Karpas-422 (cell line): ENCODE results near the gene ATP6V0A1. TPM values are rescaled to one million over a fixed set of nuclear protein-coding genes. Genes with fewer than 3 reads are reported as not detected.
A peak's percentile ranks its signal among the peaks of the same experiment; 100 is the strongest.

Source experiments
- DNase-seq: peaks from one replicate; pipeline ENCODE4 v3.0.0-alpha.2; 2015
- H2AFZ ChIP-seq: fragments of 200-600 bp; sonication (generic); 2 replicates; pipeline ENCODE4 v1.6.1; 2014; ENCODE audit warnings: antibody characterized with exemption, low read length, mixed read lengths
- H3K27ac ChIP-seq: fragments of 200-600 bp; sonication (generic); 2 replicates; pipeline ENCODE4 v1.5.1; 2014; ENCODE audit warnings: mild to moderate bottlenecking, low read length, moderate library complexity
- H3K27me3 ChIP-seq: fragments of 200-600 bp; sonication (generic); 2 replicates; pipeline ENCODE4 v1.6.1; 2014; ENCODE audit warnings: low read length, mixed read lengths
- H3K36me3 ChIP-seq: fragments of 200-600 bp; sonication (generic); 2 replicates; pipeline ENCODE4 v1.6.1; 2014; ENCODE audit warnings: low read length, mixed read lengths; ENCODE audit not compliant: insufficient read depth
- H3K4me1 ChIP-seq: fragments of 200-600 bp; sonication (generic); 2 replicates; pipeline ENCODE4 v1.6.1; 2014; ENCODE audit warnings: mild to moderate bottlenecking, low read length, mixed read lengths
- H3K4me2 ChIP-seq: fragments of 200-600 bp; sonication (generic); 2 replicates; pipeline ENCODE4 v1.6.1; 2014; ENCODE audit warnings: low read length, low read depth, mild to moderate bottlenecking; ENCODE audit not compliant: poor library complexity, severe bottlenecking
- H3K4me3 ChIP-seq: fragments of 200-600 bp; sonication (generic); 2 replicates; pipeline ENCODE4 v1.5.1; 2014; ENCODE audit warnings: mild to moderate bottlenecking, antibody characterized with exemption, low read length, mixed read lengths
- H3K79me2 ChIP-seq: fragments of 200-600 bp; sonication (generic); 2 replicates; pipeline ENCODE4 v1.6.1; 2014; ENCODE audit warnings: mild to moderate bottlenecking, low read length, mixed read lengths
- H3K9ac ChIP-seq: fragments of 200-600 bp; sonication (generic); 2 replicates; pipeline ENCODE4 v1.6.0; 2014; ENCODE audit warnings: low read length
- H3K9me2 ChIP-seq: fragments of 200-600 bp; sonication (generic), shearing (Covaris generic); replicated peaks from 2 replicates; pipeline ENCODE4 v1.6.0; 2014; ENCODE audit warnings: mild to moderate bottlenecking, low read length, moderate library complexity; ENCODE audit not compliant: insufficient read depth
- H3K9me3 ChIP-seq: fragments of 300-700, 200-600 bp; sonication (generic); 2 replicates; pipeline ENCODE4 v1.6.1; 2014; ENCODE audit warnings: low read length, mixed read lengths
- H4K20me1 ChIP-seq: fragments of 200-600 bp; sonication (generic); 2 replicates; pipeline ENCODE4 v1.6.1; 2014; ENCODE audit warnings: mild to moderate bottlenecking, antibody characterized with exemption, low read length, low read depth; ENCODE audit not compliant: insufficient read depth
- total RNA-seq: library from RNA; depleted of rRNA; stranded (reverse); fragments of >200 nt; shearing (Covaris generic); gene quantifications from 2 replicates; pipeline ENCODE4 v1.2.3, GENCODE V29; 2014; ENCODE audit warnings: low replicate concordance; rRNA removed

Gene ATP6V0A1
- total RNA-seq: 53.1 and 59.9 TPM in 2 replicates

DNA sequence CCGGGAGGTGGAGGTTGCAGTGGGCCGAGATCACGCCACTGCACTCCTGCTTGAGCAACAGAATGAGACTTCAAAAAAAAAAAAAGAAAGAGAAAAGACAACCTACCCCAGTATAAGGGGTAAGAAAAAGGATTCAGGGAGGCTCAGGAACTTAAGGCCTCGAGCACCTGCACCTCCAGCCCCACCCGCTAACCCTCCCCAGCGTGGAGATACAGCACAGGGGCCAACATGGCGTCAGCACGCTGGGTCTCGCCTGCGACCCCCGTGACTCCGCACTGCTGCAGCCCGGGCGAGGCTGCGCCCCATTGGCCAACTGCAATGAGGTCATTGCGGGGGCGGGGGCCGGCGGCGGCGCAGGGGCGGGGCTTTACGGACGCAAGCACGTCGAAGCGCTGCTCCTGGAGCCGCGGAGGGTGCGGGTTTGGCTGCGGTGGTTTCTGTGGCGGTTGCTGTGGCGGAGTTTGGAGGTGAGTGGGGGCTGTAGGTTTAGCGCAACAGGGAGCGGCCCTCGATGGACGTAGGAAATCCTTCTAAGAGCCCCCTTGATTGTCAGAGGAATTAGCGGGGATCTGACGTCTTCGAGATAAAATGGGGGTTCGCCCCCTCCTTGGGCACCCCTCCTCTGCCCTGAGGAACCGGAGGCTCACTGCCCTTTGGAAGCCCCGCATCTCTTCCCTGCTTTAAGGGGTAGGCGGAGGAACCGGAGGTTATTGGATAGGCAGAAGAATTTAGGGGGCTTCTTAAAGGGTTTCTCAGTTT lies at the start of gene ATP6V0A1:
ATP6V0A1 (plus strand) TSS at position 382 of the 759 bp plus-strand sequence. CDS start 2,017 bp downstream, outside the sequence.
- peak within 1 kb of the TSS; percentile 88 for H3K4me2 ChIP-seq
- peak; percentile 96 for DNase-seq
- no peaks in the 10 kb centered on the region for H3K9me2 ChIP-seq
- H3K27me3 ChIP-seq: no peaks in the 10 kb centered on the region
- peak within 1 kb of the TSS; percentile 89 for H3K9ac ChIP-seq
- peaks cover 9% of the 10 kb centered on the region; the same call in 1 of the 2 replicates for H3K36me3 ChIP-seq
- H3K4me3 ChIP-seq: peak within 1 kb of the TSS; percentile 80
- no peaks in the 10 kb centered on the region for H3K9me3 ChIP-seq
- peaks cover 36% of the 10 kb centered on the region for H3K79me2 ChIP-seq
- H2AFZ ChIP-seq: peak within 1 kb of the TSS; percentile 32; the same call in 1 of the 2 replicates
- H3K27ac ChIP-seq: peak within 1 kb of the TSS; percentile 73
- 0 out of 2 replicates have a peak, but pooled peaks cover 3% of the 10 kb centered on the region for H4K20me1 ChIP-seq
- peaks cover 47% of the 10 kb centered on the region for H3K4me1 ChIP-seq

DNA sequence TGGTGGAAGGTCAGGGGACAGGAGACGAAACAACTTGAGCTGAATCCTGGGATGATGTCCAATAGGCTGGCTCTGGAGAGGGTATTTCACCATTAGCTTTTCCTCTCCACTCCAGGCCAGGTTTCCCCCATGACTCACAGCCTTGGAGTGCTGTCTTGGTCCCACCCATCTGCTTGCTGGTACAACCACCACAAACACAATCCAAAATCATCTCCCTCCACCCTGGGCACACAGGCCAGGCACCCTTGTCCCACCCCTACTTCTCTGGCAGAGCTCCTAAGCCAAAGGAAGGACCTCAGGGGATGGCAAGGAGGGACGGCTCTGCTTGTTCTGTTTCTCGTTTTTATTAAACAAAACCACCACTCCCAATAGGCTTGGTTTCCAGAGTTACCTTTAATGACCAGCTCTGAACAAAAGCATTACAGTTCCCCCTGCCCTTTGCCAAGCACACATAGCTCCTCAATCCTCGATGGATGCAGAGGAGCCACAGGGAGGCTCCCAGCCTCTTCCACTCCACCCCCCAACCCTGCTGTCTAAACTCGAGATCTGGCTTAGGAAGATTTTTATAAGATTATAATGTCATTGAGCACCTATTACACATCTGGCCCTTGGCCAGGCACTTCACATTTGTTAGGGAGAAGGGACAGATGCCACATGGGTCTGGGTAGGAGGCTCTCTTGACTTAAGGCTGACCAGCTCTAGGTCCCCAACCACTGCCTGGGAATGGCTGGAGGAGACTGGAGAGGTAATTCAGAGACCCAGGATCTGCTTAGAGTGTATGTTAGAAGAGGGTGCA lies 49.0 kb upstream of the ATP6V0A1 start:
- H3K27me3 ChIP-seq: no peaks in the 10 kb centered on the region
- H3K9me2 ChIP-seq: no peaks in the 10 kb centered on the region
- H3K9me3 ChIP-seq: no peaks in the 10 kb centered on the region
- no peaks in the 10 kb centered on the region for H4K20me1 ChIP-seq
- H3K4me1 ChIP-seq: no peaks in the 10 kb centered on the region; the same call in 1 of the 2 replicates
- no peak overlapping the region for H2AFZ ChIP-seq
- H3K36me3 ChIP-seq: no peaks in the 10 kb centered on the region
- no peaks in the 10 kb centered on the region for H3K79me2 ChIP-seq
- H3K27ac ChIP-seq: no peak overlapping the region
- no peak for DNase-seq
- H3K4me2 ChIP-seq: no peak overlapping the region
- no peak overlapping the region for H3K9ac ChIP-seq
- H3K4me3 ChIP-seq: no peak overlapping the region

DNA sequence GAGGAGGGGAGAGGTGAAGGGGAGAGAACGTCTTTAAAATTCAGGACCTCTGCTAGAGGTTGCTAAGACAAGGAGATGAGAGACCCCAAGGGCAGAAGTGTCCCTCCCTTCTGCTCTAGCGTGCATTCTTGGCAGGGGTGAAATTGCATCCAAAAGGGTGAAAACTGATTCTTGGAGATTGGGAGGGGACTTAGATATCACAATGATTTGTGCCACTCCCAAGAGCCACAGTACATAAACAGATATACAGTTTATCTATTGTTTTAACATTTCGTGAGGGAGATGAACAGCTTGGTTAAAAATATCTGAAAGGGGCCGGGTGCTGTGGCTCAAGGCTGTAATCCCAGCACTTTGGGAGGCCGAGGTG lies 48.4 kb upstream of the ATP6V0A1 start:
- Histone ChIP-seq H3K4me2 (no peak overlapping the region), H4K20me1 (no peaks in the 10 kb centered on the region), H2AFZ (no peak overlapping the region), H3K9ac (no peak overlapping the region), H3K79me2 (no peaks in the 10 kb centered on the region), H3K4me3 (no peak overlapping the region), H3K36me3 (no peaks in the 10 kb centered on the region), H3K9me3 (no peaks in the 10 kb centered on the region), H3K27me3 (no peaks in the 10 kb centered on the region), H3K9me2 (no peaks in the 10 kb centered on the region), H3K4me1 (peaks cover 4% of the 10 kb centered on the region), H3K27ac (no peak overlapping the region)
- no peak for DNase-seq

DNA sequence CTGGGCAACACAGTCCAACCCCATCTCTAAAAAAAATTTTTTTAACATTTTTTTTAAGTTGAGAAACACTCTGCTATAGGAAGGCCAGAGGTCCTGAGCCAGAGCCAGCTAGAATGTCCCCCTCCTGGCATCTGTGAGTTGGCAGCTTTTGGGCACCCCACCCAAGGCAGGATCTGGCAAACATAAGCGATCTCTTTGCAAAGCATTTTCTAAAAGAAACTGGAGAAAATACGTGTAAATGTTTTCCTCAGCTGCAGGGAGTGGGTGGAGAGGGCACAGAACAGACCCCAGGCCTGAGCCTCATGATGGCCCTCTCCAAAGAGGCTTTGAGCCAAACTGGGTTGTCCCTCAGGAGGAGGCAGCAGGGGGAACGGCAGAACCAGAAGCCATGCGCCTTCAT lies 47.3 kb upstream of the ATP6V0A1 start:
- no peaks in the 10 kb centered on the region for H3K9me3 ChIP-seq
- H3K4me1 ChIP-seq: peaks cover 4% of the 10 kb centered on the region
- no peak overlapping the region for H2AFZ ChIP-seq
- H3K27ac ChIP-seq: no peak overlapping the region
- no peaks in the 10 kb centered on the region for H3K79me2 ChIP-seq
- H3K9me2 ChIP-seq: no peaks in the 10 kb centered on the region
- no peaks in the 10 kb centered on the region for H4K20me1 ChIP-seq
- H3K9ac ChIP-seq: no peak overlapping the region
- DNase-seq: no peak
- no peaks in the 10 kb centered on the region for H3K27me3 ChIP-seq
- H3K4me3 ChIP-seq: no peak overlapping the region
- no peaks in the 10 kb centered on the region for H3K36me3 ChIP-seq
- no peak overlapping the region for H3K4me2 ChIP-seq

DNA sequence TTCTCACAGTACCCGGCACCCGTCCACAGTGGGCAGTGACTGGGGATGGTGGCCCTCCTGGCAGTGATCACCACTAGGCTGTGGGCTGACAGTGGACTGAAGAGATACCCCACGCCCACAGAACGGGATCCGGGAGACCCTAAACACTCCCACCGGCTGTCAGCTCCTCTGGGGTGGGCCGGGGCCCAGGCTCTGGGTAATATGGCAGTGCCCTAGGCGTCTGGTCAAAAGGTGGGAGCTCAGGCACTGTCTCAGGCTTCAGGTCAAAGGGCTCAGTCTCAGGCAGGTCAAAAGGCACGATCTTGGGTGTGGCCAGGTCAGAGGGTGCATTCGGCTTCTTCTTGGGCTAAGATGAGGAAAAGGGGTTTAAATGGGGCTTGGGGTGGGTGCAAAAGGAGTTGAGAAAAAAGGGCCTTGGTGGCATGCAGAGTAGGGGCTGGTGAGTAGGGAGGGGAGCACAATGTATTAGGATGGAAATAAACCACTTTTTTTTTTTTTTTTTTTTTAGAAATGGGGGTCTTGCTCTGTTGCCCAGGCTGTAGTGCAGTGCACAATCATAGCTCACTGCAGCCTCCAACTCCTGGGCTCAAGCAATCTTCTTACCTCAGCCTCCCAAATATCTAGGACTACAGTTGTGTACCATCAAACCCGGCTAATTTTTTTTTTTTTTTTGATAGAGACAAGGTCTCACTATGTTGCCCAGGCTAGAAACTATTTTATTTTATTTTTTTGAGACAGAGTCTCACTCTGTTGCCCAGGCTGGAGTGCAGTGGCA lies 46.6 kb upstream of the ATP6V0A1 start:
- H3K9me2 ChIP-seq: no peaks in the 10 kb centered on the region
- peaks cover 4% of the 10 kb centered on the region for H3K4me1 ChIP-seq
- no peaks in the 10 kb centered on the region for H3K27me3 ChIP-seq
- H3K4me2 ChIP-seq: no peak overlapping the region
- H4K20me1 ChIP-seq: no peaks in the 10 kb centered on the region
- no peak for DNase-seq
- H3K9ac ChIP-seq: no peak overlapping the region
- H2AFZ ChIP-seq: no peak overlapping the region
- H3K79me2 ChIP-seq: no peaks in the 10 kb centered on the region
- H3K27ac ChIP-seq: no peak overlapping the region
- H3K36me3 ChIP-seq: no peaks in the 10 kb centered on the region
- no peaks in the 10 kb centered on the region for H3K9me3 ChIP-seq
- no peak overlapping the region for H3K4me3 ChIP-seq

DNA sequence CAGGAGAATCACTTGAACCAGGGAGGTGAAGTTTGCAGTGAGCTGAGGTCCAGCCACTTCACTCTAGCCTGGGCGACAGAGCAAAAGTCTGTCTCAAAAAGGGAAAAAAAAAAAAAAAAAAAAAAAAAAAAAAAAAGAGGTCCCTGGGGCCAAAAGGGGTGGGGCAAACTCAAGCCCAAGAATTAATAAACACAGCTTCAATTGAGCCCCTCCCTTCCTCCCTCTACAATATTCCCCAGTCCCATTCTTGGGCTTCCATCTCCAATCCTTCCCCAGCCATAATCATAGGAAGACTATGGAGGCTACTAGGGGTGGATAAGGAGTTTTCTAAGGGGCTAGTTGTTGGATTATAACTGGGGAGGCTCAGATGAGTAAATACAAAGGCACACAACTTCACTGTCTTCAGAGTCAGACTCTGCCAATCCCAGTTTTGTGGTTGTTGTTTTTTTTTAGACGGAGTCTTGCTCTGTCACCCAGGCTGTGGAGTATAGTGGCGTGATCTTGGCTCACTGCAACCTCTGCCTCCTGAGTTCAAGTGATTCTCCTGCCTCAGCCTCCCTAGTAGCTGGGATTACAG lies 45.1 kb upstream of the ATP6V0A1 start:
- Histone ChIP-seq H3K9ac (no peak overlapping the region), H3K4me2 (no peak overlapping the region), H3K9me2 (no peaks in the 10 kb centered on the region), H3K4me1 (peaks cover 4% of the 10 kb centered on the region), H3K79me2 (no peaks in the 10 kb centered on the region), H4K20me1 (no peaks in the 10 kb centered on the region), H3K27me3 (no peaks in the 10 kb centered on the region), H2AFZ (no peak overlapping the region), H3K36me3 (no peaks in the 10 kb centered on the region), H3K4me3 (no peak overlapping the region), H3K27ac (no peak overlapping the region), H3K9me3 (no peaks in the 10 kb centered on the region)
- no peak for DNase-seq

DNA sequence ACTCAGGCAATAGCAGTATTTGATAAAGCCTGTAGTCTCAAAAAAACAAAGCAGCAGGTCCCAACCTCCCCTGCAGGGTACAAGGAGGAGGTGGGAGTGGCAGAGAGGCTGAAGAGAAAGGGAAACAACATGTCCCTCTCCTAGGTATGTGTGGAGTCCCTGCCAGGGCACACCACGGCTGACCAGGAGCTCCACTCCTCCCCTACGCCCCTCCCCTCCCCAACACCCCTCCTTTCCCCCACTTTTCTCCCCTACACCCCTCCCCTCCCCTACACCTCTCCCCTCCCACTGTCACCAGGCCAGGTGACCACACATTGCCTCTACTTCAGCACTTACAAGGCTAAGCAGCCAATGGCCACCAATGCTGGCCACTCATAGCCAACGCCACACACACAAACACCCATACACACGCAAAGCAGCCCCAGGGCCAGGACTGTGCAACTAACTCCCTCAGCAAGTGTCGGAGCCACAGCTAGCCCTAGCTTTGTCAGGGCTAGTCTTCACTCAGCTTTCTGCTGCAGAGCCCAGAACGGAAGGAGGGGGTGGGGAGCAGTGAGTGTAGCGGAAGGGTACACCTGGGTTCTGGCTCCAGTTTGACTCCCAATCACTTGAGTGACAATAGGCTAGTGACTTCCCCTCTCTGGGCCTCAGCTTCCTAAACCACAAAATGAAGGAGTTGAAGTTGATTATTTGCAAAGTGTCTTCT lies 43.8 kb upstream of the ATP6V0A1 start:
- DNase-seq: peak; percentile 59
- Histone ChIP-seq H3K4me1 (peaks cover 4% of the 10 kb centered on the region), H3K4me3 (no peak overlapping the region), H3K36me3 (no peaks in the 10 kb centered on the region), H3K9ac (no peak overlapping the region), H3K79me2 (no peaks in the 10 kb centered on the region), H3K4me2 (no peak overlapping the region), H3K27me3 (no peaks in the 10 kb centered on the region), H3K27ac (no peak overlapping the region), H3K9me2 (no peaks in the 10 kb centered on the region), H4K20me1 (no peaks in the 10 kb centered on the region), H2AFZ (peak overlapping the region; percentile 36; the same call in 1 of the 2 replicates), H3K9me3 (no peaks in the 10 kb centered on the region)
